MV-4-11 (cell line): ENCODE results near the gene ARRDC4.
A peak's percentile ranks its signal among the peaks of the same experiment; 100 is the strongest.

Experiments
- DNase-seq: peaks from one replicate; lab custom pipeline; 2025; lab: John Stamatoyannopoulos, UW

Gene ARRDC4

GRCh38 chr15:97960364-97961066, at the start of gene ARRDC4:
TSS of gene ARRDC4 (plus strand) at chr15:97960703. CDS start at chr15:97960862, 159 bp downstream.
- peak; percentile 100 for DNase-seq

GRCh38 chr15:97914711-97915110, 45.8 kb upstream of the ARRDC4 start:
- DNase-seq, result no peak

GRCh38 chr15:97915261-97915660, 45.2 kb upstream of the ARRDC4 start:
- no peak for DNase-seq

- no peak for DNase-seq
These were observed 39.1 kb upstream of the ARRDC4 start for GRCh38 chr15:97921296-97921865.

GRCh38 chr15:97929456-97930229, 30.9 kb upstream of the ARRDC4 start:
- DNase-seq, result no peak

- DNase-seq, result no peak
These were observed 30.3 kb upstream of the ARRDC4 start for GRCh38 chr15:97930230-97930629.

GRCh38 chr15:97931314-97931713, 29.2 kb upstream of the ARRDC4 start:
- DNase-seq, result no peak

- DNase-seq, result no peak
These were observed 26.9 kb upstream of the ARRDC4 start for GRCh38 chr15:97933589-97933988.

- DNase-seq, result no peak
These were observed 19.5 kb upstream of the ARRDC4 start for GRCh38 chr15:97940993-97941392.

- no peak for DNase-seq
These were observed 18.9 kb upstream of the ARRDC4 start for GRCh38 chr15:97941572-97941971.

- DNase-seq, result no peak
These were observed 15.8 kb upstream of the ARRDC4 start for GRCh38 chr15:97944724-97945123.

- no peak for DNase-seq
These were observed 12.8 kb upstream of the ARRDC4 start for GRCh38 chr15:97947465-97948260.

GRCh38 chr15:97953254-97953653, 7.2 kb upstream of the ARRDC4 start:
- no peak for DNase-seq

- no peak for DNase-seq
These were observed 6.8 kb upstream of the ARRDC4 start for GRCh38 chr15:97953748-97954147.

GRCh38 chr15:97955035-97955434, 5.5 kb upstream of the ARRDC4 start:
- DNase-seq, result no peak

- DNase-seq, result no peak
These were observed 5.0 kb upstream of the ARRDC4 start for GRCh38 chr15:97955529-97955928.

- no peak for DNase-seq
These were observed 659 bp upstream of the ARRDC4 start for GRCh38 chr15:97959724-97960363.

- peak; percentile 33 for DNase-seq
These were observed 808 bp downstream of the ARRDC4 start for GRCh38 chr15:97961067-97961954.

- no peak for DNase-seq
These were observed 1.8 kb downstream of the ARRDC4 start for GRCh38 chr15:97962263-97962662.

GRCh38 chr15:97963779-97964178, 3.3 kb downstream of the ARRDC4 start:
- no peak for DNase-seq

GRCh38 chr15:97966246-97966645, 5.7 kb downstream of the ARRDC4 start:
- no peak for DNase-seq
